ENCODE measurements around the gene CAVIN3.
"Not testable (repeated sequence)": the region's sequence is repeated elsewhere in the genome, so short reads cannot be mapped to it uniquely, and the experiment has no call there.

Gene CAVIN3

DNA sequence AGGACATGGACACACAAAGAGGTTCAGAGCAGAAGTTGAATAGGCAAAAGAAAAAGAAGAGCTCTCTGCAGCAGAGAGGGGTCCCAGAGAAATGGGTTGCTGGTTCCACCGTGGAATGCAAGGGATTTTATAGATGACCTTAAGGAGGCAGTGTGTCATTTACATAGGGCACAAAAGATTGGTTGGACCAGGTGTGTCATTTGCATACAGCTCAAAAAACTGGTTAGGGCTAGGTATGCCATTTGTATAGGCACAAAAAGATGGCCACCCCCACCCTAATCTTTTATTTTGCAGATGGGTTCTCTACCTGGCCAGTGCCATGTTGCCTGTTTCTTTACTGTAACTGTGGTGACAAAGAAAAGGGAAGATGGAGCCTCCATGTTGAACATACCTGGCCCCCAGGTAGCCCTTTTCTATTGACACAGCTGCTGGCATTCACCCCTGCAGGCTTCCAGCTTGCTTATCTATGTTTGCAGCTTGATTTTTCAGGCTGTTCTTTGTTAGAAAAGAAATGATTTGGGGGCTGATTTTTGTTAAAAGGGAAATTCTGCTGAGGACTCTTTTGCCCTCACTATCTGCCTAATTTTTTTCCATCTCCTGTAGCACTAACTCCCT lies 3.1 kb upstream of the CAVIN3 start:
- no peak for DNase-seq (ENCODE audit: low read depth in 2 of 2)

DNA sequence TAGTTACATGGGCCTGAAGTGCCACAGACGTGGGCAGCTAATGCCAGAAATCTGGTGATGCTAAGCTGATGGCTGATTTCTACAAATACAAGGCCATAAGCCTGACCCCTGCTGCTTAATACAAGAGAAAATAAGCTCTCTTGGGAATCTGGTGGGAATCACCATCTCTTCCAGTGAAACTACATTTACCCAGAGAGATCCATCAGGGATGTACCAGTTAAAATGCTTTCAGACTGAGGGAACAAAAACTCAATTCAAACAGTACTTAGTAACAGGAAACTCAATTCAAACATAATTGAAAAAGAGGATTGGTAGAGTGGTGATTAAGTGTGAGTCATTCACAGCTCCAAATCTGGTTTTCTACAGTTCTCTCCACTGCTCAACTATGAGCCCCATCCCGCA lies 1.7 kb upstream of the CAVIN3 start:
- DNase-seq (ENCODE audit: low read depth in 2 of 2): no peak

DNA sequence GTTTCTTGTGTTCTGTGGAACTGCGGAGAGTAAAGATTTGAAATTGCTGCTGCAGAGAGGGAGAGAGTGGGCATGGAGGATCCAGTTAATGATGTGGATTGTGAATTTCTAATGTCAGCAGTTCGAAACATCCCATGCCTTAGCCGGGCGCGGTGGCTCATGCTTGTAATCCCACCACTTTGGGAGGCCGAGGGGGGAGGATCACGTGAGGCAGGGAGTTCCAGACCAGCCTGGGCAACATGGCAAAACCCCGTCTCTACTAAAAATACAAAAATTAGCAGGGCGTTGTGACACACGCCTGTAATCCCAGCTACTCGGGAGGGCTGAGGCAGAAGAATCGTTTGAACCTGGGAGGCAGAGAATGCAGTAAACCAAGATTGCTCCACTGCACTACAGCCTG lies 1.1 kb upstream of the CAVIN3 start:
- DNase-seq (ENCODE audit: low read depth in 2 of 2): no peak

- DNase-seq (ENCODE audit: low read depth in 2 of 2): no peak
These were observed 444 bp downstream of the CAVIN3 start for GRCh38 chr11:6319704-6320410.

- DNase-seq (ENCODE audit: low read depth in 2 of 2): no peak
These were observed 1.1 kb downstream of the CAVIN3 start for GRCh38 chr11:6319001-6319703.

DNA sequence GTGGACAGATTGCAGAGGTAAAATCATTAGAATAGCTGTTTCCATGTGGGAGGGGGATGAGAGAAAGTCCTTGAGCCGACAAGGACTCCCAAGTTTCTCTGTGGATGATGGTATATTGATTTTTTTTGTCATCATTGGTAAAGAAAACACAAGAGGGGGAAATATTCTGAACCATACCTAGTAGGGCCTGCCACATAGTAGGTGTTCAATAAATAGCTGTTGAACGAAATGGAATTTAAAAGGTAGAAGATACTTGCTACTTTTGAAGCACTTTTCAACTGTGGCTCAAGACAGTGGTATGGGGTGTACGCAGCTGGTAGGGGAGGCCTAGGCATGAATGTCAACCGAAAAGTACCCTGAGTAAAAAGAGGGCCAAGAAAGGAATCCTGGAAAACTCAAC lies 2.1 kb downstream of the CAVIN3 start:
- DNase-seq (ENCODE audit: low read depth in 2 of 2): no peak

- no peak for DNase-seq (ENCODE audit: low read depth in 2 of 2)
These were observed 4.4 kb downstream of the CAVIN3 start for GRCh38 chr11:6315811-6316425.

GRCh38 chr11:6312106-6312505 lies 8.2 kb downstream of the CAVIN3 start:
- DNase-seq (ENCODE audit: low read depth in 2 of 2): no peak

DNA sequence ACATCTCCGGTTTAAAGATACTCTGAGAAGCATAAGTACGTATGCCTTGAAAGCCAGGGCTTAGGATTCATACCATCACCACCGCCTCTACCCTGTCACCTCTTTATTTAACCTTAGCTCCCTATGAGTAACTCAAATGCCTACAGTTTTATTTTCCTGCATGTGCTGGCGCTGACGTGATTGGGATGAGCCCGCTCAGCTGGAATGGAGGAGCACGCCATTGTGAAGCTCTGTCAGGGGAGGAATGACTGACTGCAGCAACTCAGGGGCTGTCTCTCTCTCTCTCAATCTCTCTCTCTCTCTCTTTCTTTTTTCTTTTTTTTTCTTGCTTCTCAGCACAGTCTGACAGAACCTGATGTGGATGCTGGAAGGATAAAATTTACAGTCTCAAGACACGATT lies 12.4 kb downstream of the CAVIN3 start:
- DNase-seq (ENCODE audit: low read depth in 2 of 2): no peak

DNA sequence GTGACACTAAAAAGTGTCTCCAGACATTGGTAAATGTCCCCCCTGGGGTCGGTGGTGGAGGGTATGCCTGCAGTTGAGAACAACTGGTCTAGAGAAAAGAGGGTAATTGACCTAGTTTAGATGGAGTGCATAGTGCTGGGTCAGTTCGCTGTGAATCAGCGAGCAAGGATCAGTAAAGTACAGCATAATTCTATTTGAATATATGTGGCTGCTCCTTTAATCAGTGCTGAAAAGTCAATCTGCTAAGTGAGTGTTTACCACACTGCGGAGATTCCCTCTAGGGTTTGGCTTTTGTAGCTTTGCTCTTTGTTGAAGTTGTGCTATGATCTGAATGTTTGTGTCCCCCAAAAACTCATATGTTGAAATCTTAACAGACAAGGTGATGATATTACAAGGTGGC lies 15.0 kb downstream of the CAVIN3 start:
- no peak for DNase-seq (ENCODE audit: low read depth in 2 of 2)

DNA sequence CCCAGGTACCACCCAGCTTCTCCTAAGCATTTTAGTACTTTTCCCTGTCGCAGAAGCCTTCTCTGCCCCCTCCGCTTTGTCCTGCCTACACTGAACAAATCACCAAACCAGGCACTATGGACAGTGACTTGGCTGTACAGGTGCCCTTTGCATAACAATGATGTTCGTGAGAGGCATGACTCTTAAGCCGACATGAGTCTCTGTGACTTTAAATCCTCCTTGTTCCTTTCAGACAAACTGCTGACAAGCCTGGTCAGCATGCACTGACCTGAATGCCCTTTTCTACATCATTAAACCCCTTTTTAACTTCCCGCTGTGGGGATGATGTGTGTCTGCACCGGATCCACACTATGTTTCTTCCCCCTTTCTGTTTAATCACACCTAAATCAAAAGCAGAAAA lies 16.6 kb downstream of the CAVIN3 start:
- no peak for DNase-seq (ENCODE audit: low read depth in 2 of 2)

DNA sequence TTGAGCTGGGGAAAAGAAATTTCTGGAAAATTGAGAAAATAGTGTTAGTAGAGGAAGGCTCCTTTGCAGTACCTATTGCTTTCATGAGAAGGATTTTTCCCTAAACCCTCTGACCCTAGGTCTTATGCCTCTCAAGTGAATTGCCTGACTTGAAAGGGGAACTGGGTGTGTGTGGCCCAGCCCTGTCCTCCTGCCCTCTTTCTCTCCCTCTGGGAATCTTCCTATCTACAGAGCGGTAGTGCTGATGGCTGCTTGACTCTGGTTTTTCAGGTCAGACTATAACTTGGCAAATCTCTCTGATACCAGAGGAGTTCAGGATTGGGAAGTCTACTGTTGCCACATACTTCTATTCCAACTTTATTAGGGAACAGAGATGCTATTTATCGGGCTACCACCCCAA lies 19.2 kb downstream of the CAVIN3 start:
- no peak for DNase-seq (ENCODE audit: low read depth in 2 of 2)

GRCh38 chr11:6300325-6300724 lies 20.0 kb downstream of the CAVIN3 start:
- DNase-seq (ENCODE audit: low read depth in 2 of 2): no peak

DNA sequence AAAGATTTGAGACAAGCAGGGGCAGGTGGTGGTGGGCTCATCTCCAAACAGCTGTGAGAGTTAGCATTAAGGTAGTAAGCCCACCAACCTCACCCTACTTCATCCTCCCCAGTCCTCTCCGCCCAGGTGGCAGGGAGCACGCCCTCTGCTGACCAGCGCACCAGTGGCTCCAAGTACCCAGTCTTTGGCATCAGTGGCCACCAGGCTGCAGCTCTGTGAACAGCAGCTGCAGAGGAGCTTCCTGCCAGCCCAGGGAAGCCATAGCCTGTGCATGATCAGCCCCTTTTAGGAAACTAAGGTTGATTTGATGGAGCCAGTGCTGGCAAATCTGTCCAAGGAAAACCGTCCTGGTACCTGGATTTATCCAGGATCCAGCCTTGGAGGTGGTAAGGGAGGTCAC lies 21.7 kb downstream of the CAVIN3 start:
- no peak for DNase-seq (ENCODE audit: low read depth in 2 of 2)

DNA sequence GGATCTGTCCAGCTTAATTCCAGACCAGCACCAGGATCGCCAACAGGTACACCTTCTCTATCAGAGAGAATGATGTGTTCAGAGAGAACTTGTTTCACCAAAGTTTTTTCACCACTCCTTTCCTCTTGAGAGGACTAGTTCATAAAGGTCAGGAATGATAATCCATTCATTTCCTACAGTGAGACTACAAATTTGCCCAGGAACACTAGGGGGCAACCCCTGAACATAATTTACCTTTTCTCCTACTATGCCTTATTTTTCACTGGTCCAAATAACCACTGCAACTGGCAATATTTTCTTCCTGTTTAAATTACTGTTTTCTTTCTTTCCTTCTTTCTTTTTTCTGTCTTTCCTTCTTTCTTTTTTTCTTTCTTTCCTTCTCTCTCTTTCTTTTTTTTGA lies 22.5 kb downstream of the CAVIN3 start:
- no peak for DNase-seq (ENCODE audit: low read depth in 2 of 2)

DNA sequence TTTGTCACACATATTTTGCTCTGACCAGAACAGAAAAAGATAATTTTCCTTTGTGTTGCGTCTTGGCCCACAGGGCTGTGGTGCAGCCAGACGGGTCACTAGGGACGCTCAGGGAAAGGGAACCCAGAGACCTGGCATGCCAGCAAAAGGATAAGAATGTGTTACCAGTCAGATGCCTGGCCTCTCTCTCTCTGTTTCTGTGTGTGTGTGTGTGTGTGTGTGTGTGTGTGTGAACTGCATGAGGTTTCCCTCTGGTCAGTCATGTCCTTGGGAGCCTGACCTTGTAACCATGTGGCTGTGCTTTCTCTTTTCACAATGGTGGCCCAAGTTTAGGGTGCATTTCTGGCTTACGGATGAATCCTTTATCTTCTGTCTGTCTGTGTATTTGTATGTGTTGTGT lies 35.3 kb downstream of the CAVIN3 start:
- DNase-seq (ENCODE audit: low read depth in 2 of 2): no peak

DNA sequence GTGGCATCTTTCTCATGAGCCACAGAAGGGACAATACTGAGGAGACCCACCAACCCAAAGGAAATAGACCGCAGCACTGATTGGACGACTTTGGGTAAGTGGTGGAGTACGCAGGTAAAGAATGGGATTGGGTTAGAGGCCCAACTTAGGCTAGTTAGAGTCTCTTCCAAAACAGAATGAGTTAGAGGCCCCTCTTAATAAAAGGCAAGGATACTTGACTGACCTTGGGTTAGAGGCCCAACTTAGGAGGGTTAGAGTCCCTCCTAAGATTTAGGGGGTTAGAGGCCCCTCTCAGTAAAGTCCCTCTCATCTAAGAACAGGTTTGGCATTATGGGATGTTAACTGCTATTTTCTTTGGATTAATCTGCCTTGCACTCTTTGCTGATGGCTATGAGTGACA lies 36.1 kb downstream of the CAVIN3 start:
- DNase-seq (ENCODE audit: low read depth in 2 of 2): no peak

DNA sequence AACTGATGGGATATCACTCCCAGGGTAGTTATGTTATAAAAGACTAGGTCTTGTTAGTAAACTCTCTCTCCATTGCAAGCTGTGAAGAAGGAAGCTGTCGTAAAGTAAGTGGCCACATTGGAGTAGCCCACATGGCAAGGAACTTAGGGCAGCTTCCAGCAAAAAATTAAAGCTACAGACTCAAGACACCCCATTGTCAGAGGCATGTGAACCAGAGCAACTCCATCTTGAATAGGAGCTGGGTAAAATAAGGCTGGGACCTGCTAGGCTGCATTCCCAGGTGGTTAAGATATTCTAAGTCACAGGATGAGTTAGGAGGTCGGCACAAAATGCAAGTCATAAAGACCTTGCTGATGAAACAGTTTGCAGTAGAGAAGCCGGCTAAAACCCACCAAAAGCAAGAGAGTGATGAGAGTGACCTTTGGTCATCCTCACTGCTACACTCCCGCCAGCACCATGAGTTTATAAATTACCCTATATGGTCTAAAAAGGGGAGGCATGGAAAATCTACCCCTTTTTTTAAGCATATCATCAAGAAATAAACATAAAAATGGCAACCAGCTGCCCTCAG lies 36.8 kb downstream of the CAVIN3 start:
- DNase-seq (ENCODE audit: low read depth in 2 of 2): no peak

DNA sequence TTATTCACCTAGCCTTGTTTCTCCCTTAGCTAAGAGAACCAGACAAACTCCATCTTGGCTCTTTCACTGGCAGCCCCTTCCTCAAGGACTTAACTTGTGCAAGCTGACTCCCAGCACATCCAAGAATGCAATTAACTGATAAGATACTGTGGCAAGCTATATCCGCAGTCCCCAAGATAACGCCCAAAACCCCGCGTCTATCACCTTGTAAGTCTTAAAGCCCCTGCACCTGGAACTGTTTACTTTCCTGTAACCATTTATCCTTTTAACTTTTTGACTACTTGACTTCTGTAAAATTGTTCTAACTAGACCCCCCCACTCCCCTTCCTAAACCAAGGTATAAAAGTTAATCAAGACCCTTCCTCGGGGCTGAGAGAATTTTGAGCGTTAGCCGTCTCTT lies 39.5 kb downstream of the CAVIN3 start:
- DNase-seq (ENCODE audit: low read depth in 2 of 2): not testable (repeated sequence)

DNA sequence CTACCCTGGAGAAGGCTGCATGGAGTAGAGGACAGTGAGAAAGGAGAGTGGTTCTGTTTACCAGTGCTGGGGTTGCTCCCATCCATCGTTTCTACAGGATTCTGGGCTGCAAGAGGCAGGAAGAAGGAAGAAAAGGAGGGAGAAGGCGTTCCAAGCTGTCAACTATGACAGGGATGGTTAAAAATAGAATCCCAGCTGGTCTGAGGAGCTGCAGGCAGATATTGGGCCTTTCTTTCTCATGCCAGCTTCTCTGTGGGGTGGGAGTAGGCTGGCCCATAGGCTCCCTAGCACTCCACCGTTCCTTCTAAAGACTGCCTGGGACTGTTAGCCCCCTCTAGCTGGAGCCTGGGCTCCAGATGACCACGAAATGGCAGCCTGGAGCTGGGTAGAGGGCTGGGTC lies 47.1 kb downstream of the CAVIN3 start:
- DNase-seq (ENCODE audit: low read depth in 2 of 2): no peak

DNA sequence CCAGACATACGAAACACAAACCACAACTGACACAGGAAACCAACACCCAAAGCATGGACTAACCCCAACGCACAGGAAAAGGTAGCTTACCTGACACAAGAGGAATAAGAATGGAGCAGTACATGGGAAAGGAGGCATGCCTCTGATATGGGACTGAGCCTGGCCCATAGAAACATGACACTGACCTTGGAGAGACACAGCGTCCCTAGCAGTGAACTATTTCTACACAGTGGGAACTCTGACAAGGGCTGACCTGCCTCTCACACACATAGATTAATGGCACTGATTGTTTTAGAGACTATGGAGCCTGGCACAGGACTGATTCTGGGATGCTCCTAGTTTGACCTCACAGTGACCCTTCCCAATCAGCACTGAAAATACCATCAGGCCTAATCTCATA lies 48.7 kb downstream of the CAVIN3 start:
- no peak for DNase-seq (ENCODE audit: low read depth in 2 of 2)

DNA sequence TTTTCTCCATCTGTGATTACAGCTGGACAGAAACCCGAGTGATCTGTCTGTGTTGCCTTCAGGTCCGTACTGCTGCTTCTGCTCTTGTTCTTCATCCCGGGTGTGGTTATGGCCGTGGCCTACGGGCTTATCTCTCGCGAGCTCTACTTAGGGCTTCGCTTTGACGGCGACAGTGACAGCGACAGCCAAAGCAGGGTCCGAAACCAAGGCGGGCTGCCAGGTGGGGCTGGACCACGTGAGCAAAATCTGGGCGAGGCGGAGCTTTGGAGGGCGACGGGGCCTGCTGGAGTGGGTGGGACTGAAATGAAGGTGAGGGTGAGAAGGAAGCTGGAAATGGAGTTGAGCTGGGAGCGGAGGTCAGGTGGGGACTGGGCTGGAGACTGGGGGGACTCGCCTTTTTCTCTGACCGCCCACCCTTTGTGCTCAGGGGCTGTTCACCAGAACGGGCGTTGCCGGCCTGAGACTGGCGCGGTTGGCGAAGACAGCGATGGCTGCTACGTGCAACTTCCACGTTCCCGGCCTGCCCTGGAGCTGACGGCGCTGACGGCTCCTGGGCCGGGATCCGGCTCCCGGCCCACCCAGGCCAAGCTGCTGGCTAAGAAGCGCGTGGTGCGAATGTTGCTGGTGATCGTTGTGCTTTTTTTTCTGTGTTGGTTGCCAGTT lies 49.6 kb downstream of the CAVIN3 start:
- DNase-seq (ENCODE audit: low read depth in 2 of 2): no peak
